ENCODE results near the gene NTN1.
A peak's percentile ranks its signal among the peaks of the same experiment; 100 is the strongest.
"Not testable (repeated sequence)": the region's sequence is repeated elsewhere in the genome, so short reads cannot be mapped to it uniquely, and the experiment has no call there.

Gene NTN1

GRCh38 chr17:9080296-9080914, 59.1 kb downstream of the NTN1 start:
- DNase-seq (ENCODE audit: low read depth in 2 of 2, low spot score in 1 of 2) = no peak

GRCh38 chr17:9080983-9081382, 59.7 kb downstream of the NTN1 start:
- DNase-seq (ENCODE audit: low read depth in 2 of 2, low spot score in 1 of 2) = no peak

- DNase-seq (ENCODE audit: low read depth in 2 of 2, low spot score in 1 of 2) = no peak
These were observed 65.3 kb downstream of the NTN1 start for GRCh38 chr17:9086577-9086976.

- DNase-seq (ENCODE audit: low read depth in 2 of 2, low spot score in 1 of 2) = no peak
These were observed 66.6 kb downstream of the NTN1 start for GRCh38 chr17:9087921-9088320.

GRCh38 chr17:9090641-9091096, 69.4 kb downstream of the NTN1 start:
- DNase-seq (ENCODE audit: low read depth in 2 of 2, low spot score in 1 of 2) = no peak

- DNase-seq (ENCODE audit: low read depth in 2 of 2, low spot score in 1 of 2) = no peak
These were observed 72.9 kb downstream of the NTN1 start for GRCh38 chr17:9094193-9094592.

DNA sequence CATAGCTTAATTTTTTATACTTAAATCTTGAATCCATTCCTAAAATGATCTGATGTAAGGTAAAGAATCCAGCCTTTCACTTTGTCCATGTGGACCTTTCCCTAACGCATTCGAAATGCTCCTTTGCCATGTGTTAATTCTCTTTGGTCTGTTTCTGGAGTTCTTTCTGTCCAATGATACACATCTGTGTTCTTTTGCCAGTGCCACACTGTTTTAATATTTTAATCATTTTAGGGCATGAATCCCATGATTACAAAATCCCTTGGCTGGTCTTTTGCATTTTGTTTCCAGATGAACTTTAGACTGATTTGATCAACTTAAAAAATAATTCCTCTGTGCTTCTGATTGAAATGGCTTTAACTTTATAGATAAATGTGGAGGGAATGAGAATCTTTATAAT, 74.1 kb downstream of the NTN1 start:
- DNase-seq (ENCODE audit: low read depth in 2 of 2, low spot score in 1 of 2) = no peak

- DNase-seq (ENCODE audit: low read depth in 2 of 2, low spot score in 1 of 2) = no peak
These were observed 77.0 kb downstream of the NTN1 start for GRCh38 chr17:9098242-9098825.

DNA sequence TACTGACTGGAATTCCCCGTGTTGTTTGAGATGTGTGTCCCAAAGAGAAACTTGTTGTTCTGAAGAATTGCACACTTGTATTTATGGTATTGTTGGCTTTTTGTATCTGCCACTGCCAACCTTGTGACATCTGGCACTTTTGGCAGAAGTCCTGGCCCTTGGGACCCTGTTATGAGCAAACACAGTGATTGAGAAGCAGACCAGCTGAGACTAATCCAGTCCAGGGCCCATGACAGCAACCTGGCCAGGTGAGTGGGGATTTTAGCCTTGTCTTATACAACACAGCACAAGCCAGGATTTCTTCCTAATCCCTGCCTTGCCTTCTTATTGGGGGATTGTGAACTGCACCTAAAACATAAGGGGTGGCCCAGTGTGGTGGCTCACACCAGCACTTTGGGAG, 80.0 kb downstream of the NTN1 start:
- no peak for DNase-seq (ENCODE audit: low read depth in 2 of 2, low spot score in 1 of 2)

- DNase-seq (ENCODE audit: low read depth in 2 of 2, low spot score in 1 of 2) = not testable (repeated sequence)
These were observed 81.9 kb downstream of the NTN1 start for GRCh38 chr17:9103193-9103592.

DNA sequence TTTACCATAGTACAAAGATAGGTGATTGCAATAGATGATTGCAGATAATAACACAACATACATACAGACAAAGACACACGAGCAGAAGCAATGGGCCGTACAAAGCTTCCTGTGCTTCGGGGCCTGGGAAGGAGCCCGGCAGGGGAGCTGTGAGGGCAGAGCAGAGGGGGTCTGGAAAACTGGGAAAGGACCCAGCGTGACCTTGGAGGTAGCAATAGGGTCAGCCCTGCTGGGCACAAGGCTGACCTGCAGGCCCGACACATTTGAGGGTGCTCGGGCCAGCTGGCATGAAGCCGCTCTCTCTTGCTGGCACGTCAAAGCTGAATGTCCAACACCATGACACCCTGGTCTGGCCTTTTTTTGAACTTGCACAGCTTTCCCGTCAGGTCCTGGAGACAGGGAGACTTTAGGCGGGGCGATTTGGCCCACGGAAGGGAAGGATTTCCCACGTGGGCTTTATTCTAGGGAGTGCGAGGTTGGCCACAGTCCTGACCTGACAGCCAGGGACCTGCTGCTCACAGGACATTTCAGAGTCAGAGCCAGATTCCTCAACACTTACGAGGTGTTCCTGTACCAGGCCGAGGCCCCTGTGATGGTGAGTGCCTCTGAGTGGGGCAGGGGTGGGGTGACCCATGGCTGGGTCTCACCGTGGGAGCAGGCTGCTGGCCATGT, 83.2 kb downstream of the NTN1 start:
- DNase-seq (ENCODE audit: low read depth in 2 of 2, low spot score in 1 of 2) = no peak

- DNase-seq (ENCODE audit: low read depth in 2 of 2, low spot score in 1 of 2) = no peak
These were observed 84.0 kb downstream of the NTN1 start for GRCh38 chr17:9105068-9105868.

DNA sequence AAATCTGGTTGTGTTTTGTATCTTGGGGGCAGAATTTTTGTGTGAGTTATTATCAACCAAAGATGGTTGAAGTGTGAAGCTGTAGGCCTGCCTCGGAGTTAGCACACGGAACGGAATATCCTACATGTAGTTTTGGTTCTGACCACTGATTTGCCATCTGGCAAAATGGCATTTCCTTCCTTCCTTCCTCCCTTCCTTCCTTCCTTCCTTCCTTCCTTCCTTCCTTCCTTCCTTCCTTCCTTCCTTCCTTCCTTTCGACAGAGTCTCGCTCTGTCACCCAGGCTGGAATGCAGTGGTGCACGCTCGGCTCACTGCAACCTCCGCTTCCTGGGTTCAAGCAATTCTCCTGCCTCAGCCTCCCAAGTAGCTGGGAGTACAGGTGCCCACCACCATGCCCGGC, 85.0 kb downstream of the NTN1 start:
- not testable (repeated sequence) for DNase-seq (ENCODE audit: low read depth in 2 of 2, low spot score in 1 of 2)

GRCh38 chr17:9107527-9107926, 86.2 kb downstream of the NTN1 start:
- DNase-seq (ENCODE audit: low read depth in 2 of 2, low spot score in 1 of 2) = no peak

DNA sequence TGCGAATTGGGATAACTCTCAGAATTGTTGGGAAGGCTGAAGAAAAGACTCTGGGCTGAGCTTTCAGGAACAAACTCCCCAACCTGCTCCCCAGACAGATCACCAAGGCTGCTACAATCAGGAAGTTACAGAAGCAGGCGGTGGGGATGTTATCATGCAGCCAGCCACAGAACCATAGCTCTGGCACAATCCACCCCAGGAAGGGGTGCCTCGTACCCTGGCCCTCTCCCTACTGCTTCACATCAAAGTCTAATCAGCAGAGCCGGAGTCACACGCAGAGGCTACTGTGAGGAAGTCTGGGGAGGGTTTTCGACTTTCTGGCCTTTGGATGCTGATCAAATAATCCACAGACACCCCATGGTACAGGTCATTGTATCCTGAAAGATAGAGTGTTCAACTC, 86.8 kb downstream of the NTN1 start:
- no peak for DNase-seq (ENCODE audit: low read depth in 2 of 2, low spot score in 1 of 2)

- DNase-seq (ENCODE audit: low read depth in 2 of 2, low spot score in 1 of 2) = no peak
These were observed 88.6 kb downstream of the NTN1 start for GRCh38 chr17:9109933-9110332.

- no peak for DNase-seq (ENCODE audit: low read depth in 2 of 2, low spot score in 1 of 2)
These were observed 89.2 kb downstream of the NTN1 start for GRCh38 chr17:9110501-9110900.

- DNase-seq (ENCODE audit: low read depth in 2 of 2, low spot score in 1 of 2) = peak in 1 of 2 donors; percentile 10
These were observed 94.2 kb downstream of the NTN1 start for GRCh38 chr17:9115214-9116191.

DNA sequence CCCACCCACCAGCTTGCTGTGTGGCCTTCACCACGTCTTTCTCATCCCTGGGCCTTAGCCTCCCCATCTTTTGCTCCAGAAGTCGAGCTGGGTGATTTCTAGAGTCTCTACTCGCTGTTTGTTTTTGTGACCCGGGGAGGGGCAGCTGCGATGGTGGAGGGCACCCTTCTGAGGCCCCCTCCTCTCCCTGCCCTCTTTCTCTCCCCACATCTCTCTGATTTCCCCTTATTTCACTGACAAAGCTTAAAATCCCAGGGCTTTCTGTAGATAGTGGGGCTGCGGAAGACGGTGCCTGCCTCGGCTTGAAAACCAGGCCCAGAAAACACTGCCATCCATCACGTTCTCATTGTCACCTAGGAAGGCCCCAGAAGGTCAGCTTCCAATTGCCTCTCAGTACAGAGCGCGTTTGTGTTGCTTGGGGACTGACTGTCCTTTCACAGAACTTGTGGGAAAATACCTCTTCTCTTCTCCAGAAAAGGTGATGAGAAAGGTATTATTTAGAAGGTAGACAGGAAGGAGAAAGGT, 95.1 kb downstream of the NTN1 start:
- DNase-seq (ENCODE audit: low read depth in 2 of 2, low spot score in 1 of 2) = no peak

DNA sequence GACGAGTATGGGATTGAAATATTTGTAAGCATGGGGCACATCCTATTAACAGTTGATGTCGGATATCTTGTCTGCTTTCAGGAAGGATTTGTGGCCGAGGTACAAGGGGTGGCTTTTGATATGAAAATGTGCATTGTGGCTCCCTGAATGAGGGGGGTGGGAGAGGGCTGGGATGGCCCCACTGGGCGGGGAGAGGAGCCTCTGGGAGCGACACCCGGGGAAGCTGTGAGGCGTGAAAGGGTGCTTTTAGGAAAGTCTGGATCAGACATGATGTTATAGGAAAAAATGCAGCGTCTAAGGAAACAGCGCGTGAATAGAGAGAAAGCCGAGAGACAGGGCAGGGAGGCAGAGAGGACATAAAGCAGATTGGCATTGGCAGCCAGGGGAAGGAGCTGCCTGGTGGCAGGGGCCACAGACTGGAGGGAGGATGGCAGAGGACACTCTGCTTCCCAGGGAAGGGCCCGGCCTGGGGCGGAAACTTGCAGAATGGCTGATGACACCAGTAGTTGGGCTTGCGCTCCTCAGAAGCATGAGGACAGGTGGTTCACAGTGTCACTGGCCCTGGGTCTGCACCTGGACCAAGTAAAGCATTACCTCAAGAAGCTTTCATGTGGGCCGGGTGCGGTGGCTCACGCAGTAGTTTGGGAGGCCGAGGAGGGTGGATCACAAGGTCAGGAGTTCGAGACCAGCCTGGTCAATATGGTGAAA, 95.7 kb downstream of the NTN1 start:
- DNase-seq (ENCODE audit: low read depth in 2 of 2, low spot score in 1 of 2) = no peak
